Measurements from ENCODE around the gene PNPLA6. TPM values are rescaled to one million over a fixed set of nuclear protein-coding genes. Genes with fewer than 3 reads are reported as not detected.
"Not testable (repeated sequence)": the region's sequence is repeated elsewhere in the genome, so short reads cannot be mapped to it uniquely, and the experiment has no call there.

Gene PNPLA6
- total RNA-seq, 4 donors from 2014 or later: 54.9 to 111 (median 75.2) TPM

- H3K4me3 ChIP-seq: no peak overlapping the region
- no peak overlapping the region for H3K27ac ChIP-seq
- ATAC-seq: no peak
- TF ChIP-seq CTCF (IDR thresholded peaks at IDR 0.05): no peak
- 100% methylated on average over 2 of the region's 4 CpGs; no CpG with 5 or more reads in 1 of the 2 donors for WGBS, 2 donors (ENCODE audit: low coverage in 1 of 2)
- no peaks in the 10 kb centered on the region for H3K4me1 ChIP-seq
- H3K27me3 ChIP-seq: no peaks in the 10 kb centered on the region
- no peaks in the 10 kb centered on the region for H3K9me3 ChIP-seq
- H3K36me3 ChIP-seq: peaks cover 0 to 34% of the 10 kb centered on the region in 2 donors
These were observed 29.3 kb downstream of the PNPLA6 start for GRCh38 chr19:7564866-7565265.

- Histone ChIP-seq H3K27ac (no peak overlapping the region), H3K4me1 (no peaks in the 10 kb centered on the region), H3K9me3 (no peaks in the 10 kb centered on the region), H3K27me3 (no peaks in the 10 kb centered on the region), H3K4me3 (no peak overlapping the region), H3K36me3 (peaks cover 0 to 29% of the 10 kb centered on the region in 2 donors)
- TF ChIP-seq EP300 (IDR thresholded peaks at IDR 0.05): no peak
- TF ChIP-seq CTCF (IDR thresholded peaks at IDR 0.05): no peak
- no peak for TF ChIP-seq POLR2A (IDR thresholded peaks at IDR 0.05)
- TF ChIP-seq POLR2AphosphoS5 (IDR thresholded peaks at IDR 0.05): no peak
- ATAC-seq: no peak
- WGBS, 2 donors (ENCODE audit: low coverage in 1 of 2): 93 to 94% methylated on average over 5 of the region's 5 CpGs
These were observed 29.8 kb downstream of the PNPLA6 start for GRCh38 chr19:7565332-7565731.

GRCh38 chr19:7570761-7571160 is 35.2 kb downstream of the PNPLA6 start:
- Histone ChIP-seq H3K27ac (no peak overlapping the region), H3K36me3 (peaks cover 0 to 5% of the 10 kb centered on the region in 2 donors), H3K27me3 (no peaks in the 10 kb centered on the region), H3K9me3 (no peaks in the 10 kb centered on the region), H3K4me3 (no peak overlapping the region), H3K4me1 (no peaks in the 10 kb centered on the region)
- 68 to 74% methylated on average over 5 of the region's 5 CpGs for WGBS, 2 donors (ENCODE audit: low coverage in 1 of 2)
- TF ChIP-seq EP300 (IDR thresholded peaks at IDR 0.05) (no peak), POLR2A (IDR thresholded peaks at IDR 0.05) (no peak), POLR2AphosphoS5 (IDR thresholded peaks at IDR 0.05) (no peak), CTCF (IDR thresholded peaks at IDR 0.05) (no peak)
- no peak for ATAC-seq

- peaks cover 0 to 5% of the 10 kb centered on the region in 2 donors for H3K36me3 ChIP-seq
- no peak overlapping the region for H3K27ac ChIP-seq
- no peak for TF ChIP-seq CTCF (IDR thresholded peaks at IDR 0.05)
- TF ChIP-seq POLR2AphosphoS5 (IDR thresholded peaks at IDR 0.05): no peak
- no peak for TF ChIP-seq EP300 (IDR thresholded peaks at IDR 0.05)
- no peak for TF ChIP-seq POLR2A (IDR thresholded peaks at IDR 0.05)
- no peaks in the 10 kb centered on the region for H3K27me3 ChIP-seq
- H3K4me1 ChIP-seq: no peaks in the 10 kb centered on the region
- no peaks in the 10 kb centered on the region for H3K9me3 ChIP-seq
- no peak for ATAC-seq
- 73 to 77% methylated on average over 9 of the region's 9 CpGs for WGBS, 2 donors (ENCODE audit: low coverage in 1 of 2)
- H3K4me3 ChIP-seq: no peak overlapping the region
These were observed 40.0 kb downstream of the PNPLA6 start for GRCh38 chr19:7575434-7576040.

- not testable (repeated sequence) for H3K36me3 ChIP-seq, H3K4me1 ChIP-seq, H3K4me3 ChIP-seq, H3K27me3 ChIP-seq, ATAC-seq, H3K27ac ChIP-seq, H3K9me3 ChIP-seq
- WGBS, 2 donors (ENCODE audit: low coverage in 1 of 2): 86 to 88% methylated on average over 1 of the region's 1 CpG
These were observed 41.9 kb downstream of the PNPLA6 start for GRCh38 chr19:7577422-7577821.
